HG02884 (cell line): ENCODE measurements around the gene SNTB2.
"Not testable (repeated sequence)": the region's sequence is repeated elsewhere in the genome, so short reads cannot be mapped to it uniquely, and the experiment has no call there.

Experiments
- ATAC-seq: cut with Tn5 transposase; IDR thresholded peaks from one replicate; pipeline ENCODE4 v1.9.1; 2021; ENCODE audit warnings: mild to moderate bottlenecking, moderate library complexity; ENCODE audit not compliant: unreplicated experiment

Gene SNTB2

DNA sequence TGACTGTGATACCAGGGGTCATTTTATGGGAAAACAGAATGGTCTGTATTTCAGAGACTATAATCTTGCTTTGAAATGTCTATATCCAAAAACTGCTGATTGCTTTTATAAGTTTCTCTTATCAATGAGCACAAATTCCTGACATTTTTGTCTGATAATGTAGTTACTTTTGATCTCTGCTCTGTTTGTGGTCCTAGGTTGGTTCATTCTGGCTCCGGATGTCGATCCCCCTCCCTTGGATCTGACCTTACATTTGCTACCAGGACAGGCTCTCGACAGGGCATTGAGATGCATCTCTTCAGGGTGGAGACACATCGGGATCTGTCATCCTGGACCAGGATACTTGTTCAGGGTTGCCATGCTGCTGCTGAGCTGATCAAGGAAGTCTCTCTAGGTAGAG is 96.9 kb downstream of the SNTB2 start:
- ATAC-seq = no peak

DNA sequence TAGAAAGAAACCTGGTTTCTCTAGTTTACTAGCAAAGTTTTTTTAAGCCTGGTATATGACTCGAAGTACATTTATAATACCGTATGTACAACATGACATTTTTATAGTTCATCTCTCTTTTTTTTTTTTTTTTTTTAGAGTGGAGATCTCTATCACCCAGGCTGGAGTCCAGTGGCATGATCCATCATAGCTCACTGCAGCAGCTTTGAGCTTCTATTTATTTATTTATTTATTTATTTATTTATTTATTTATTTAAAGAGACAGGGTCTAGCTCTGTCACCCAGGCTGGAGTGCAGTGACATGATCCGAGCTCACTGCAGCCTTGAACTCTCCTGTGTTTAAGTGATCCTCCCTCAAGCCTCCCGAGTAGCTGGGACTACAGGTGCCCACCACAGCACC is 98.3 kb downstream of the SNTB2 start:
- ATAC-seq = no peak

DNA sequence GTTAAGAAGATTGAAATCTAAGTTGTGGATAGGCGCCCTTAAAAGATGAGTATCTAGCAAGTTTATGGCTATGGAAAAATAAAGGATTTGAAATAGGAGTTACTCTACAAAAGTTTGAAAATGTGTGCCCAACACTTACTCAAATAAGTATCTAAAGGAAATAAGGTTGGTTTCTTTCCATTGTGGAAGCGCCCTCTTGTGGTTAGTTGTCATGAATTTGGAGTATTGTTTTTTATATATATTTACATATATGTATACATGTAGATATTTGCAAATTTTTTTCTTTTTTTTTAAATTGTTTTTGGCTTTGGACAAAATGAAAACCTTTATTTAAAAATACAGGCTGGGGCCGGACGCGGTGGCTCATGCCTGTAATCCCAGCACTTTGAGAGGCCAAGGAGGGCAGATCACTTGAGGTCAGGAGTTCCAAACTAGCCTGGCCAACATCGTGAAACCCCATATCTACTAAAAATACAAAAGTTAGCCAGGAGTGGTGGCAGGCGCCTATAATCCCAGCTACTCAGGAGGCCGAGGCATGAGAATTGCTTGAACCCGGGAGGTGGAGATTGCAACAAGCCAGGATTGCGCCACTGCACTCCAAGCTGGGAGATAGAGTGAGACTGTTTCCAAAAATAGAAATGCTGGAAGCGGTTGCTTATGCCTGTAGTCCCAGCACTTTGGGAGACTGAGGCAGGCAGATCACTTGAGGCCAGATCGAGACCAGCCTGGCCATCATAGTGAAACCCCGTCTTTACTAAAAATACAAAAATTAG is 100.2 kb downstream of the SNTB2 start:
- ATAC-seq = no peak

DNA sequence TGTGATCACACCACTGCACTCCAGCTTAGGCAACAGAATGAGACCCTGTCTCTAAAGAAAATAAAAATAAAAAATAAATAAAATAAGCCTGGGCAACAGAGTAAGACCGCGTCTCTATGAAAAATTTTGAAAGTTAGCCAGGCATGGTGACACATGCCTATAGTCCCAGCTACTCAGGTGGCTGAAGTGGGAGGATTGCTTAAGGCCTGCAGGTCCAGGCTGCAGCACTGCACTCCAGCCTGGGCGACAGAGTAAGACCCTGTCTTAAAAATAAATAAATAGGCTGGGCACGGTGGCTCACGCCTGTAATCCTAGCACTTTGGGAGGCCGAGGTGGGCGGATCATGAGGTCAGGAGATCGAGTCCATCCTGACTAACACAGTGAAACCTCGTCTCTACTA is 104.7 kb downstream of the SNTB2 start:
- not testable (repeated sequence) for ATAC-seq

DNA sequence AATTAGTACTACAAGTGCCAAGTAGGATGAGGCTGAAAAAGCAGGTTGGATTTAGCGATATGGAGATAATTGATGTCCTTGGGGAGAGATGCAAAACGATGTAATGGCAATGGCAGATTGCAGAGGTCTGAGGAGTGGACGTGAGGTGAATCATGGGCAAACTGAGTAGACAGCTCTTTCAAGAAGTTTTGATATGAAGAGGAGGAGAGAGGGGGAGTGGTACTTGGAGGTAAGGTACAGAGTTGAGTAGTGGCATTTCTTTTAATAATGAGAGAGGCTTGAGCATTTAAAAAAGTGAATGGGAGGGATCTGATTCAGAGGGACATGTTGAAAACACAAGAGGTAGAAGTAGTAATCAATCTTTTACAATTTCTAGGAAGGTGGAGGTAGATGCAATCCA is 106.4 kb downstream of the SNTB2 start:
- ATAC-seq = no peak

DNA sequence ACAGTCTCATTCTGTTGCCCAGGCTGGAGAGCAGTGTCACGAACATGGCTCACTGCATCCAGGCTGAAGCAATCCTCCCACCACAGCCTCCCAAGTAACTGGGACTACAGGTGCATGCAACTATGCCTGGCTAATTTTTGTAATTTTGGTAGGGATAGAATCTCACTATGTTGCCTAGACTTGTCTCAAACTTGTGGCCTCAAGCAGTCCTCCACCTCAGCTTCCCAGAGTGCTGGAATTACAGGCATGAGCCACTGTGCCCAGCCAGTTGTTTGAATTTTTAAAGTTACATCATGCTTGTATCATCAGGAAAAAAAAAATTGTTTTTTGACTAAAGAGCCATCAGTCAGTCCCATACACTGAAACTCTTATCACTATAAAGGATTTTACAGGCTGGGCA is 107.1 kb downstream of the SNTB2 start:
- ATAC-seq = no peak

DNA sequence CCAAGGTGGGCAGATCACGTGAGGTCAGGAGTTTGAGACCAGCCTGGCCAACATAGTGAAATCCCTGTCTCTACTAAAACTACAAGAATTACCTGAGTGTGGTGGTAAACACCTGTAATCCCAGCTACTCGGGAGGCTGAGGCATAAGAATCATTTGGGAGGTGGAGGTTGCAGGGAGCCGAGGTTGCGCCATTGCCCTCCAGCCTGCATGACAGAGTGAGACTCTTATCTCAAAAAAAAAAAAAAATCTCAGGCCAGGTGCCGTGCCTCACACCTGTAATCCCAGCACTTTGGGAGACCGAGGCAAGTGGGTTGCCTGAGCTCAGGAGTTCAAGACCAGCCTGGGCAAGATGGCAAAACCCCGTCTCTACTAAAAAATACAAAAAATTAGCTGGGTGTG is 109.8 kb downstream of the SNTB2 start:
- ATAC-seq = not testable (repeated sequence)

DNA sequence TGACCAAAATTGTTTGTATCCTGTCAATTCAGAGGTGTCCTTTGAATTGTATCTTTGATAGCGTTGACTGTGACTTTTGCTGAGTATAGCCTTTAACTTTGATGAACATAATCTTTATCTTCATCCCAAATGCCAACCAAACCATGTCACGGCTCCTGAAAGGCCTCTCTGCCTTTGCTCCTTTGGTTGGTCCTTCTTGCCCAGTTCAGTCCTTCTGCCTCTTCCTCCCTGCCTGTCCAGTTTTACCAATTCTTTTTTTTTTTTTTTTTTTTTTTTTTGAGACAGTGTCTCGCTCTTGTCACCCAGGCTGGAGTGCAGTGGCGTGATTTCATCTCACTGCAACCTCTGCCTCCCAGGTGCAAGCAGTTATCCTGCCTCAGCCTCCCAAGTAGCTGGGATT is 111.3 kb downstream of the SNTB2 start:
- no peak for ATAC-seq

DNA sequence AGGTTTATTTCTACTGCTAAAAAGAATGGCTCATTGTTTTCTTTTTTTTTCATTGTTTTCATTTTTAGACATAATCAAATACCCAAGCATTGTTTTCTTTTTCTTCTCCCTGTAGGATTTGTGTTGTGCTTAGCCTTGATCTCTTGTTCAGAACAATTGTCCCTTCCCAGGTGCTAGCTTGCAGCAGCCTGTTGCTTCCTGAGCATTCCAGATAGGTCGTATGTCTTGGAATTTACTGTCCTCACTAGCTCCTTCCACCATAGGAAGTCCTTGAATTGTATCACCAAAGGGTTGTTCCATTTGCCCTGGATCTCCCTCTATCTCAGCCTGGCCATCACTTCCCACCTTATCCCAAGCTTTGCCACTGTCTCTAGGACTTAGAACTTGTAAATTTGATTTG is 114.2 kb downstream of the SNTB2 start:
- no peak for ATAC-seq

DNA sequence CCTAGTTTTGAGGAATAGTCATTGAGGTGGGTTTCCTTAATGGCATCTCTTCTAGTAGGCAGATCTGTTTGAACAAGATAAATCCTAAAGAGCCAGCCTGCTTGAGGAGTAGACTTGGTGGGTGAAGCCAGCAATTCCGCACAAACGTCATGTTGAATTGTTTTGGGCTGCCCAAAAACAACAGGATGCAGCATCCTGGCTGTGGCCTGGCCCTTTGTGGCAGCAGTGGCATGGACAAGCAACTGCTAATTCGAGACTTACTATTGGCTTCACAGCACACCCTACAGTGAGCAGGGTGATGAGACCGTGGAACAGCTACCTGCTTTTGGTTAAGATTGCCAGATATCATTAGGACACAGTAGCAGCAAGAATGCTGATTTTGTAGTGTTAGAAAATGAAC is 114.9 kb downstream of the SNTB2 start:
- no peak for ATAC-seq

DNA sequence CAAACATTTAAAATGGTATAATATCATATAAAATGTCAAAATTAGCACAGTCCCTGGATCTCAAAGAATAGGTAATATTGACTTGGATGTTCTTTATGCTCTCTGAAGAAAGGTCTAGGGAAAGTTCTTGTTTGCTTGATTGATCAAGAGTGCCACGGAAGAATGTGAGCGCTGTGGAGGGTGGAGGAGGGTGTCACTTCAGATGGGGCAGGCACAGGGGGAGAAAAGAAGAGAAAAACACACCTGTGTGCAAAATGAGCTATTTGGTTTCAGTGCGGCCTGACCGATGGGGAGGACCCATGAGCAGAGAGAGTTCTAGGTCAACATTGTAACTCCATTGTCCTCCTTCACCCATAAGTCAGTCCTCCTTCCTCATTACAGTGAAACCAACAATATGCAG is 115.3 kb downstream of the SNTB2 start:
- ATAC-seq = no peak

DNA sequence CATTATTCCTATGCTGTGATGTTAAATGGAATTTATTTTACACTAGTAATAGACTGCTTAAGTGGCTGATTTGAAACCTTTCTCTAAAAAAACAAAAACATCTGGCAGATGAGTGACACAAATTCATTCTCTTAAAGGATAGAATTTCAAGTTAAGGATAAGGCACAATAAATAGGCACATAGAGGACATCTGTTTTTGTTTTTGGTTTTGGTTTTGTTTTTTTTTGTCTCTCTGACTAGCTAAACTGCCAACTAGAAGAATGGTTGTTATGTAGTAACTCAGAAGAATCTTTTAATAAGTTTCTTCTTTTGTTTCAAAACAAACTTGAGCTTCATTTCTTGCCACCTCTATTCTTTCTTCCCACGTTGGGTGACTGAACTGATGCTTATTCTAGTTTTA is 119.1 kb downstream of the SNTB2 start:
- no peak for ATAC-seq

DNA sequence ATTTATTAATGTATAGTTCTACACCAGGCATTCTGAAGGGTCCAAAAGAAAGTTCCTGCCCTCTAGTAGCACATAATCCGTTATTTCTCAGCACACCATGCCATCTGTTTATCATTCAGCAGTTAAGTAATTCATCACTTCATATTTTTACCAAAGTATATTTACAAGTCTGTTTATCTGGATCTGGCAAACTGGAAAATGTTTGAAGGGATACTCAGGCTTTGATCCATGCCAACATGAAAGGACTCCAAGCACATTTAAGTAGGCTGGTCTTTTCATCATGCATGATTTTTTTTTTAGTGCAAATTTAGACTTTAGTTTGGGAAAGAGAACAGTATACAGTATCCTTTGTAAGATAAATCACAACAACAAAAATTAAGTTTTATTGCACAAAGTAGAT is 120.1 kb downstream of the SNTB2 start:
- no peak for ATAC-seq

DNA sequence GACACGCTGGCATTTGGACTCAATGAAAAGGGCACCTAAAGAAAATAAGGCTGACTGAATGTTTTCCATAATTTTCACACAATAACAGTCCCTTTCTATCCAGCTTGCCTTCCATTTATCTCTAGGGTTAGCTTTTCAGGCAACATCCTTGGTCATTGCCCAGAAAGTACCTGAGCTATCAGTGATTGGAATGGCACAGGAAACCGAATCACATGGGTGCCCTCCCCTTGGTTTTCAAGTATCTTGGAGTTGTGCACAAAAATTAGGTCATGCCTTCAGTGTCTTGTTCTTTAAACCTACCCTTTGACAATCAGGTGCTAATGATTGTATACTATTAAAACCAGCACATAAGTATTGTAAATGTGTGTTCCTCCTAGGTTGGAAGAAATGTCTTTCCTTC is 120.9 kb downstream of the SNTB2 start:
- ATAC-seq = no peak

DNA sequence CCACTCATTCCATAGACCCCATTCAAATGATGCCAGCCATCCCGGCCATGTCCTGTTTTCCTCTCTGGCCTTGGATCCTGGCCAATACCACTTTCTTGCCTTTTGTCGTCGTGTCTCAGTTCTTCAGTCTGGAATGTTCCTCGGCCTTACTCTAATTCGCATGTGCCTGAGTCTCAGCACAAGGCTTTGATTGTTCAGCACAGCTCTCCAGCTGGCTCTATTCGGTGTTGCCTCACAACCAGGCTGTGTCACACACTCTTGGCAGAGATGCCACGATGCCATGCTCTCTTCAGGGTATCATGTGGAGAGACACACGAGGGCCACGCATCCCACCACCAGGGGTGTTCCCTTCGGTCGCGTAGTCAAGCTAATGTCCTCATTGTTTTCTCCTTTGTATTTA is 122.4 kb downstream of the SNTB2 start:
- no peak for ATAC-seq

DNA sequence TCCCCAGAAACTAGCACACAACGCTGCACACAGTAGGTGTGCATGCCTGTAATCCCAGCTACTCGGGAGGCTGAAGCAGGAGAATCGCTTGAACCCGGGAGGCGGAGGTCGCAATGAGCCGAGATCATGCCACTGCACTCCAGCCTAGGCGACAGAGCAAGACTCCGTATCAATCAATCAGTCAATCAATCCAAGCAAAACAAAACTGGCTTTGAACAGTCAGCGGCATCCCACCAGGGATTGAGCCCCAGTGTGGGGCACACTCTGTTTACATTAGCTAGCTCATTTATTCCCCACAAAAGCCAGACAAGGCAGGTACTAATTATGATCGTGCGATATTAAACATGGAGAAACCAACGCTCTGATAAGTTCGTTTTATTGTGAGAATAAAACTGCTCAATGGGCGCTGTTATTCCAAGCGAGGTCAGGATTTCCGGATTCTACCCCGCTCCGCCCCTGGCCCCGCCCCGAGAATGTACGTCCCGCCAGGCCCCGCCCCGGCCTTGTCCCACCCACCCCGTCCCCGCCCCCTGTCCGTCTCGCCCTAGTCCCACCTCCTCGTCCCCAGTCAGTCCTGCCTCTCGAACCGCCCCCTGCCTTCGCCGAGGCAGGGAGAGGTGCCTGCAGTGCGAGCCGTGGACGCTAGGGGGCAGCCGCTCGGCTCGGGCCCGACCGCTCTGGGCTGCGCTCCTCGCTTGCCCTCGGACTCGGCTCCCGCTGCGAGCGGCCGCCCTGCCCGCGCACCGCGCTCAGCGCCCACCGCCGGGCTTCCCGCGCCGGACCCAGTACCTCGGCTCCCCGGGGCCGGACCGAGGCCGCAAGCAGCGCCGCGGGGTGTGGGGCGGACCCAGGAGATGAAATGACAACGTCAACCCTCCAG is 123.9 kb downstream of the SNTB2 start, which contains the start of gene VPS4A:
Gene VPS4A, plus strand, starts transcription at position 698 of the 880 bp plus-strand sequence. Its CDS starts 162 bp downstream, at position 860.
- ATAC-seq = peak; percentile 91

DNA sequence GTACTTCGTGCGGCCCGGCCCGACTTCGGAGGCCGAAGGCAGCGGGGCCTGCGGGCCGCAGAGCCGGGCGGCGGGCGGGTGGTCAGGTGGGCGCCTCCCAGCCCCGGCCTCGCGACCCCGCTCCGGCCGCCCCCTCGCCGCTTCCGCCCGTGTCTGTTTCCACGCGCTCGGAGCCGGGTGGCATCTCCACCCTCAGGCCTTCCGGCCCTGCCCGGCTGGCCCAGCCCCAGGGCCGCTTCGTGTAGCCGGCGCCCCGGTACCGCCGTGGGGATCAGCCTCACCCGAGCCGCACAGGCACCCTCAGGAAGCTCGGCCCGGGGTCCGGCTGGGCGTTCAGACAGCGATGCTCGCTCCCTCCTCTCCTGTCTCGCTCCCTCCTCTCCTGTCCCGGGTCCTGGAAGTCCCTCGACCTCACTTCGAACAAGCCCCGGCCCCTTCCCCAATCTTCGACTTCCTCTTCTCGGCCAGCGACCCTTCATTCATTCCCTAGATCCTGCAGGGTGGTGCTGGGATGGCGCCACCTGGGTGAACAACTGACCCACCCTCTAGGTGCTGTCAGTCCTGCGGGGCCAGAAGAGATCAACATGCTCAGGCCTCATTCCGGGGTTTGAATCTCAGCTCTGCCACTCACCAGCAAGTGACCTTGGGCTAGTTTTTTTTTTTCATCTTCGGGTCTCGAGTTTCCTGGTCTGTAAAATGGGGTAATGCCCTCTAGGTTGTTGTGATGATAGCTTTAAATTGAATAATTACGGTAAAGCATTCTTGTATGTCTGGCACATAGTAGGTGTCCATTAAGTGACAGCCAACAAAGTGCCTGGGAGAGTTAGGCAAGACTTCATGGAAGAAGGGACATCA is 124.8 kb downstream of the SNTB2 start:
- ATAC-seq = peak; percentile 40

DNA sequence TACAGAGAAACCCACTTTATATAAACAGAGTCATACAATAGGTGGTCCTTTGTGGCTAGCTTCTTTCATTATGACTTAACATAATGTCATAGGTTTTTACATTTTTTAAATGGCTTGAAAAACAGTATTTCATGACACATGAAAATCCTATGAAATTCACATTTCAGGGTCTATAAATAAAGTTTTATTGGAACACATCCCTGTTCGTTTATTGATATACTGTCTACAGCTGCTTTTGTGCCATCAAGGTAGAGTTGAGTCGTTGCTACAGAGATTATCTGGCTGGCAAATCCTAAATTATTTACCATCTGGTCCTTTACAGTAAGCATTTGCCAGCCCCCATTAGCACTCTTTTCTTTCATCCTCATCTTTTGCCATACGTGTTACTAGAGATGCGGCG is 126.5 kb downstream of the SNTB2 start:
- ATAC-seq = no peak

DNA sequence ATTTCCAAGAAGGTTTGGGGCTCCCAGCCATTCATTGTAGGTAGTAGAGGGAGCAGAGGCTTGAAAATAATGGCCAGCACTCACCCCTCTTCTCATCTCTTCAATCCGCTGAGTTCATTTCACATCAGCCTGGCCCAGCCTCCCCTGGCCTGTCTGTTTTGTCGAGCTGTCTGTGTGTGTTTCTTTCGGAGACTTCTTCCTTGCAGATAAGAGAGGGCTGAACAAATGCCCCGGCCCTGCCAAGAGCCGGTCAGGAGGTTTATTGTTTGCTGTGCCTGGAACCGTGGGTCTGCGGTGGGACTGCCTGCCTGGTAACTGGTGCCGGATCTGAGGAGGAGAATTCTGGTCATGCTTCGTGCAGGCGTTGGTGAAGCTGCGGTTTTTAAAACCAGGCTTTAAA is 127.6 kb downstream of the SNTB2 start:
- no peak for ATAC-seq

DNA sequence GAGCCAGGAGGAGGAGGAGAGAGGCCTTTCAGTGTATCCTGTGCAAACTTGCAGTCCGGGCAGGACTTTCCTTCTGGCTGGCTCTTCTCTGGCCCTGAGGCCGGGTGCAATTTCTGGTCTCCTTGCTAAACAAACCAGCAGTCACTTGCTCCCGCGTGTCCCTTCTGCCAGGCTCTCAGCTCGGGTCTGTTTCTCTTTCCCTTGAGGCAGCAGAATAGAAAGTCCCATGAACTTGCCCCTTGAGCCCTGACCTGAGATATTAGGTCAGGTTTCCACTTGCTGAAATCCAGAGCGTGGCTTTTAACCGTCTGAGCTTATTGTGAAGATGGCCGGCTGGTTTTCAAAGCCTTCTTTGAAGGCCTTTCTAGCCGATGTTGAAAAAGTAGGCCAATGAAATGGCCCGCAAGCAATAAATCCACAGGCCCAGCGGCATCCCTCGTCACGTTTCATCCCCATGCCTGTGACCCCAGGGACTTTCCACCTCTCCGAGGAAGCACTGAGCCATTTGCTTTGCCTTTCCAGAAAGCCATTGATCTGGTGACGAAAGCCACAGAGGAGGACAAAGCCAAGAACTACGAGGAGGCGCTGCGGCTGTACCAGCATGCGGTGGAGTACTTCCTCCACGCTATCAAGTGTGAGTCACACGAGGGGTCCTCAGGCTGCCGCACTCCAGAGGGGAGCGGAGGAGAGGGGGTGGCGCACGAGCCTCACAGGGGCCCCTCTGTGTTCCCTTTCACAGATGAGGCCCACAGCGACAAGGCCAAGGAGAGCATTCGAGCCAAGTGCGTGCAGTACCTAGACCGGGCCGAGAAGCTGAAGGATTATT is 128.7 kb downstream of the SNTB2 start:
- ATAC-seq = no peak
